HepG2 (cell line): ENCODE measurements around the gene EIF4G3. TPM values are rescaled to one million over a fixed set of nuclear protein-coding genes. Genes with fewer than 3 reads are reported as not detected.
A peak's percentile ranks its signal among the peaks of the same experiment; 100 is the strongest.

Experiments
- ATAC-seq: fragments of 200-7000 bp; cut with Tn5 transposase; 3 replicates; pipeline ENCODE4 v1.9.1; 2020; ENCODE audit warnings: mild to moderate bottlenecking, moderate library complexity
- BruUV-seq: library from RNA; stranded (reverse); fragments of 400-500 nt; replicated peaks from 2 replicates; lab custom pipeline; 2021; lab: Mats Ljungman, UMichigan
- CTCF ChIA-PET: fragments of 300-600 bp; formaldehyde crosslinking; extraction: SDS; loops from one replicate; lab custom pipeline; 2021; ENCODE audit warnings: low total read pairs, inconsistent platforms, low intra/inter-chr PET ratio; lab: Yijun Ruan, JAX
- POLR2A ChIA-PET: fragments of 350-600 bp; sonication (Branson Sonifier 250); formaldehyde crosslinking; loops from one replicate; lab custom pipeline; 2020; ENCODE audit warnings: antibody characterized with exemption, inconsistent platforms; lab: Yijun Ruan, JAX
- DNase-seq: peaks from one replicate; pipeline ENCODE4 v3.0.0-alpha.2; 2015; ENCODE audit warnings: low spot score
- FAIRE-seq: peaks from 3 replicates; lab custom pipeline; 2011; peaks lifted over from hg19 to GRCh38; lab: Jason Lieb, UNC
- H2AFZ ChIP-seq: one replicate; pipeline ENCODE4 v1.6.1; 2011; ENCODE audit warnings: low read length, inconsistent platforms
- H3K27ac ChIP-seq: fragments of 300-600 bp; 3 replicates; pipeline ENCODE4 v1.8.0; 2011; ENCODE audit warnings: mixed run types, mild to moderate bottlenecking, mixed read lengths, low read length, inconsistent platforms; ENCODE audit not compliant: insufficient read depth; ENCODE audit errors: extremely low read length
- H3K27me3 ChIP-seq, 2 experiments: fragments of 200-600 bp in 1 of 2; 2 replicates in 1 of 2; 3 replicates in 1 of 2; pipeline versions ENCODE4 v1.6.0 to v1.8.0; 2011; ENCODE audit warnings: low read length in 2 of 2, mild to moderate bottlenecking in 2 of 2, moderate library complexity in 2 of 2, inconsistent platforms in 1 of 2; ENCODE audit not compliant: insufficient read depth in 2 of 2, control insufficient read depth in 1 of 2
- H3K36me3 ChIP-seq, 2 experiments: fragments of 200-600 bp in 1 of 2; replicated peaks in 1 of 2; 2 replicates in 1 of 2; 3 replicates in 1 of 2; pipeline versions ENCODE4 v1.5.1 to v1.8.0; 2011; ENCODE audit warnings: low read length in 2 of 2, inconsistent platforms in 1 of 2; ENCODE audit not compliant: insufficient read depth in 2 of 2, control insufficient read depth in 1 of 2
- H3K4me1 ChIP-seq: 2 replicates; pipeline ENCODE4 v1.5.1; 2012; ENCODE audit warnings: low read length, inconsistent platforms; ENCODE audit not compliant: insufficient read depth
- H3K4me2 ChIP-seq: 2 replicates; pipeline ENCODE4 v1.6.0; 2011; ENCODE audit warnings: low read depth, low read length, inconsistent platforms
- H3K4me3 ChIP-seq, 3 experiments: fragments of 200-600 bp in 1 of 3; sonication (generic), shearing (Covaris generic) in 1 of 3; replicated peaks in 1 of 3; 2 replicates each; pipeline ENCODE4 v1.5.1; 2011 to 2016; ENCODE audit warnings: low read length in 3 of 3, inconsistent platforms in 2 of 3, low read depth in 2 of 3, mild to moderate bottlenecking in 2 of 3, control low read depth in 1 of 3, mixed read lengths in 1 of 3; ENCODE audit not compliant: insufficient read depth in 1 of 3
- H3K79me2 ChIP-seq: one replicate; pipeline ENCODE4 v1.6.1; 2011; ENCODE audit warnings: low read length, inconsistent platforms; ENCODE audit not compliant: insufficient read depth
- H3K9ac ChIP-seq: 2 replicates; pipeline ENCODE4 v1.6.0; 2011; ENCODE audit warnings: mild to moderate bottlenecking, low read depth, low read length, inconsistent platforms; ENCODE audit not compliant: insufficient read depth
- H3K9me3 ChIP-seq: 2 replicates; pipeline ENCODE4 v1.5.1; 2012; ENCODE audit warnings: mild to moderate bottlenecking, low read length
- H4K20me1 ChIP-seq: 2 replicates; pipeline ENCODE4 v1.6.0; 2011; ENCODE audit warnings: inconsistent platforms, mild to moderate bottlenecking, low read length, moderate library complexity; ENCODE audit not compliant: insufficient read depth
- CHD2 ChIP-seq: IDR thresholded peaks from 2 replicates; pipeline ENCODE4 v1.6.1; 2011; ENCODE audit warnings: low read depth, low read length, improper control_type of control experiment
- DR1 ChIP-seq: sonication (generic); formaldehyde crosslinking; IDR thresholded peaks from 2 replicates; pipeline ENCODE4 v1.8.0; 2021; ENCODE audit warnings: mild to moderate bottlenecking, missing genetic modification reagents, inconsistent platforms
- FLYWCH1 ChIP-seq: sonication (generic); formaldehyde crosslinking; IDR thresholded peaks from 2 replicates; pipeline ENCODE4 v1.8.1; 2023; ENCODE audit warnings: mild to moderate bottlenecking, missing genetic modification reagents
- IKZF1 ChIP-seq: fragments of 450-650 bp; IDR thresholded peaks from 2 replicates; pipeline ENCODE4 v1.7.1; 2016
- LCORL ChIP-seq, 2 experiments: fragments of 450-650 bp in 1 of 2; sonication (generic) in 1 of 2; formaldehyde crosslinking in 1 of 2; IDR thresholded peaks; 2 replicates each; pipeline versions ENCODE4 v1.5.0 to v1.6.1; 2017 to 2020; ENCODE audit warnings: antibody characterized with exemption in 1 of 2, missing genetic modification reagents in 1 of 2
- MTF2 ChIP-seq: sonication (generic); formaldehyde crosslinking; IDR thresholded peaks from 2 replicates; pipeline ENCODE4 v1.5.0; 2020; ENCODE audit warnings: missing genetic modification reagents, borderline replicate concordance
- RBAK ChIP-seq: sonication (generic); formaldehyde crosslinking; IDR thresholded peaks from 2 replicates; pipeline ENCODE4 v1.5.1; 2020; ENCODE audit warnings: mild to moderate bottlenecking, missing genetic modification reagents
- REPIN1 ChIP-seq: sonication (generic); formaldehyde crosslinking; IDR thresholded peaks from 2 replicates; pipeline ENCODE4 v1.8.0; 2022; ENCODE audit warnings: missing genetic modification reagents, low read depth, mild to moderate bottlenecking, borderline replicate concordance
- SPEN ChIP-seq: sonication (generic); formaldehyde crosslinking; IDR thresholded peaks from 2 replicates; pipeline ENCODE4 v1.5.1; 2020; ENCODE audit warnings: low read depth, mild to moderate bottlenecking, missing genetic modification reagents
- TEAD3 ChIP-seq: optimal IDR thresholded peaks from 2 replicates; pipeline ENCODE3; 2016; ENCODE audit warnings: borderline replicate concordance
- ZFP37 ChIP-seq: sonication (generic); formaldehyde crosslinking; IDR thresholded peaks from 2 replicates; pipeline ENCODE4 v1.4.0; 2020; ENCODE audit warnings: missing genetic modification reagents, borderline replicate concordance
- ZFP91 ChIP-seq: sonication (generic); formaldehyde crosslinking; IDR thresholded peaks from 2 replicates; pipeline ENCODE4 v1.9.0; 2022; ENCODE audit warnings: missing genetic modification reagents, mild to moderate bottlenecking, borderline replicate concordance
- ZFYVE20 ChIP-seq: sonication (generic); formaldehyde crosslinking; IDR thresholded peaks from 2 replicates; pipeline ENCODE4 v1.8.0; 2023; ENCODE audit warnings: low read depth, mild to moderate bottlenecking, moderate library complexity, missing genetic modification reagents, borderline replicate concordance
- ZNF12 ChIP-seq: sonication (generic); formaldehyde crosslinking; IDR thresholded peaks from 2 replicates; pipeline ENCODE4 v1.5.0; 2020; ENCODE audit warnings: missing genetic modification reagents
- ZNF121 ChIP-seq: sonication (generic); formaldehyde crosslinking; IDR thresholded peaks from 2 replicates; pipeline ENCODE4 v1.5.0; 2020; ENCODE audit warnings: mild to moderate bottlenecking, missing genetic modification reagents
- ZNF335 ChIP-seq: sonication (generic); formaldehyde crosslinking; IDR thresholded peaks from 2 replicates; pipeline ENCODE4 v1.4.0; 2020; ENCODE audit warnings: missing genetic modification reagents
- ZNF446 ChIP-seq: sonication (generic); formaldehyde crosslinking; IDR thresholded peaks from 2 replicates; pipeline ENCODE4 v1.5.0; 2020; ENCODE audit warnings: mild to moderate bottlenecking, missing genetic modification reagents
- WGBS: methylation state at CpG from one replicate; pipeline ENCODE4 v1.1.6; 2017; ENCODE audit warnings: low lambda C conversion rate; 5-methylcytosine and 5-hydroxymethylcytosine counted together
- in situ Hi-C: cut with HindIII; loops from 2 replicates; pipeline ENCODE4 v1.10.0; 2017; ENCODE audit warnings: low pct_unique_long_range_greater_than_20kb; ENCODE audit not compliant: extremely low pct_ligation_motif_present
- intact Hi-C: fragments of 100-400 bp; cut with micrococcal nuclease; formaldehyde crosslinking; loops from one replicate; pipeline ENCODE4 v1.10.0; 2022; ENCODE audit not compliant: unreplicated experiment
- polyA plus RNA-seq, 8 experiments: library from polyadenylated mRNA; depleted of rRNA in 3 of 8; stranded (reverse) in 7 of 8; unstranded in 1 of 8; fragments of >200 nt; fragmentation: Illumina TruSeq in 4 of 8; extraction: Trizol in 4 of 8; gene quantifications; 2 replicates each; pipeline versions ENCODE4 v1.2.1 to v1.2.3, GENCODE V29; 2011 to 2016; ENCODE audit warnings: low read depth in 4 of 8, missing spikeins in 1 of 8, mixed read lengths in 1 of 8; ENCODE audit not compliant: insufficient read depth in 1 of 8
- total RNA-seq, 5 experiments: library from RNA; depleted of rRNA; stranded (reverse); fragments of >200 nt; fragmentation: Illumina TruSeq; extraction: Trizol; gene quantifications; 2 replicates each; pipeline ENCODE4 v1.2.3, GENCODE V29; 2016; ENCODE audit warnings: low read depth in 1 of 5

Gene EIF4G3
- total and polyA plus RNA-seq, 2 of the 13 experiments (the other 11 are each of a cell fraction or from before 2014, with no cell fraction given): 22.2 to 27.6 TPM

GRCh38 chr1:21098186-21098915 lies 78.3 kb downstream of the EIF4G3 start:
- Histone ChIP-seq H3K27ac (no peak overlapping the region), H3K36me3 (0 out of 5 replicates have a peak, but pooled peaks cover 0 to 2% of the 10 kb centered on the region in 2 experiments), H3K4me1 (peaks cover 19% of the 10 kb centered on the region), H3K27me3 (no peaks in the 10 kb centered on the region), H3K9ac (no peak overlapping the region), H3K9me3 (no peaks in the 10 kb centered on the region), H4K20me1 (no peaks in the 10 kb centered on the region), H3K79me2 (peaks cover 1% of the 10 kb centered on the region), H3K4me2 (no peak overlapping the region), H3K4me3 (no peak overlapping the region), H2AFZ (no peak overlapping the region)
- ATAC-seq (no peak), FAIRE-seq (no peak), DNase-seq (no peak)
- intact Hi-C loops (no loop called here), in situ Hi-C loops (no loop called here)
- ChIA-PET CTCF (no interaction called here), POLR2A (no interaction called here)
- TF ChIP-seq ZNF121: peak; percentile 61; the same call in 1 of the 2 replicates
- no peak for TF ChIP-seq MTF2
- TF ChIP-seq CHD2: no peak
- TF ChIP-seq DR1 (CRISPR knock-in tag): no peak
- BruUV-seq: no TSS peak
- WGBS: 100% methylated on average over 5 of the region's 5 CpGs

GRCh38 chr1:21097729-21098128 lies 79.0 kb downstream of the EIF4G3 start:
- Histone ChIP-seq H3K79me2 (peaks cover 1% of the 10 kb centered on the region), H3K4me3 (no peak overlapping the region), H3K27me3 (no peaks in the 10 kb centered on the region), H4K20me1 (no peaks in the 10 kb centered on the region), H2AFZ (no peak overlapping the region), H3K4me1 (peaks cover 19% of the 10 kb centered on the region), H3K36me3 (0 out of 5 replicates have a peak, but pooled peaks cover 0 to 2% of the 10 kb centered on the region in 2 experiments), H3K9me3 (no peaks in the 10 kb centered on the region), H3K27ac (no peak overlapping the region), H3K4me2 (no peak overlapping the region), H3K9ac (no peak overlapping the region)
- WGBS: 87% methylated on average over 1 of the region's 1 CpG
- intact Hi-C loops: no loop called here
- in situ Hi-C loops: no loop called here
- ChIA-PET CTCF (no interaction called here), POLR2A (no interaction called here)
- FAIRE-seq (no peak), ATAC-seq (no peak), DNase-seq (no peak)
- TF ChIP-seq ZFP37 (CRISPR knock-in tag) (no peak), ZNF12 (CRISPR knock-in tag) (no peak), RBAK (CRISPR knock-in tag) (no peak), FLYWCH1 (CRISPR knock-in tag) (no peak), TEAD3 (CRISPR knock-in tag) (no peak), LCORL (IDR thresholded peaks at IDR 0.05) (no peak), LCORL (CRISPR knock-in tag; IDR thresholded peaks at IDR 0.05) (no peak), SPEN (CRISPR knock-in tag) (no peak), ZFP91 (CRISPR knock-in tag) (no peak), CHD2 (no peak), ZFYVE20 (CRISPR knock-in tag) (no peak), IKZF1 (no peak), ZNF446 (no peak), REPIN1 (CRISPR knock-in tag) (no peak), ZNF335 (CRISPR knock-in tag) (no peak)
- BruUV-seq: no TSS peak
